Astrocyte (in vitro differentiated cells and primary cell): ENCODE measurements around the gene CENPL. TPM values are rescaled to one million over a fixed set of nuclear protein-coding genes. Genes with fewer than 3 reads are reported as not detected.
"Not testable (repeated sequence)": the region's sequence is repeated elsewhere in the genome, so short reads cannot be mapped to it uniquely, and the experiment has no call there.

Experiments
- DNase-seq: peaks from one replicate; pipeline ENCODE4 v3.0.0-alpha.2; 2010; ENCODE audit warnings: low read depth
- FAIRE-seq: peaks from 2 replicates; lab custom pipeline; 2011; peaks lifted over from hg19 to GRCh38; lab: Jason Lieb, UNC
- H2AFZ ChIP-seq: 2 replicates; pipeline ENCODE4 v1.6.0; 2012; ENCODE audit warnings: low read depth, low read length, inconsistent platforms
- H3K27ac ChIP-seq: 2 replicates; pipeline ENCODE4 v1.5.1; 2011; ENCODE audit warnings: low read depth, low read length, inconsistent platforms
- H3K27me3 ChIP-seq: 2 replicates; pipeline ENCODE4 v1.6.0; 2011; ENCODE audit warnings: low read length, inconsistent platforms; ENCODE audit not compliant: insufficient read depth
- H3K36me3 ChIP-seq: 2 replicates; pipeline ENCODE4 v1.5.1; 2011; ENCODE audit warnings: low read length, inconsistent platforms; ENCODE audit not compliant: insufficient read depth
- H3K4me1 ChIP-seq: 2 replicates; pipeline ENCODE4 v1.5.1; 2011; ENCODE audit warnings: low read length, inconsistent platforms; ENCODE audit not compliant: insufficient read depth
- H3K4me2 ChIP-seq: 2 replicates; pipeline ENCODE4 v1.6.0; 2012; ENCODE audit warnings: low read length, inconsistent platforms
- H3K4me3 ChIP-seq: 2 replicates; pipeline ENCODE4 v1.5.1; 2011; ENCODE audit warnings: low read depth, mild to moderate bottlenecking, low read length, inconsistent platforms; ENCODE audit not compliant: insufficient read depth
- H3K79me2 ChIP-seq: 2 replicates; pipeline ENCODE4 v1.6.0; 2012; ENCODE audit warnings: mild to moderate bottlenecking, low read length, inconsistent platforms; ENCODE audit not compliant: insufficient read depth
- H3K9ac ChIP-seq: 2 replicates; pipeline ENCODE4 v1.6.0; 2012; ENCODE audit warnings: mild to moderate bottlenecking, low read length, inconsistent platforms
- H3K9me3 ChIP-seq: 2 replicates; pipeline ENCODE4 v1.5.1; 2012; ENCODE audit warnings: low read depth, mild to moderate bottlenecking, low read length, inconsistent platforms; ENCODE audit not compliant: insufficient read depth
- H4K20me1 ChIP-seq: 2 replicates; pipeline ENCODE4 v1.6.0; 2012; ENCODE audit warnings: low read length, inconsistent platforms; ENCODE audit not compliant: insufficient read depth
- H3K27ac Mint-ChIP-seq: one replicate; pipeline ENCODE4 v1.8.0; 2021; ENCODE audit warnings: mild to moderate bottlenecking, mixed read lengths; ENCODE audit not compliant: unreplicated experiment
- H3K27me3 Mint-ChIP-seq: one replicate; pipeline ENCODE4 v1.8.0; 2021; ENCODE audit warnings: low read depth, mixed read lengths; ENCODE audit not compliant: unreplicated experiment
- H3K36me3 Mint-ChIP-seq: one replicate; pipeline ENCODE4 v1.8.0; 2021; ENCODE audit warnings: low read depth, mixed read lengths; ENCODE audit not compliant: unreplicated experiment
- H3K4me1 Mint-ChIP-seq: one replicate; pipeline ENCODE4 v1.8.0; 2021; ENCODE audit warnings: low read depth, mixed read lengths; ENCODE audit not compliant: unreplicated experiment
- H3K4me3 Mint-ChIP-seq: one replicate; pipeline ENCODE4 v1.8.0; 2021; ENCODE audit warnings: mild to moderate bottlenecking, moderate library complexity, mixed read lengths; ENCODE audit not compliant: unreplicated experiment
- H3K9me3 Mint-ChIP-seq: one replicate; pipeline ENCODE4 v1.8.0; 2021; ENCODE audit warnings: mild to moderate bottlenecking, mixed read lengths; ENCODE audit not compliant: unreplicated experiment
- EZH2 ChIP-seq: IDR thresholded peaks from 2 replicates; pipeline ENCODE4 v1.6.1; 2012; ENCODE audit warnings: mild to moderate bottlenecking, low read length, inconsistent platforms; ENCODE audit not compliant: insufficient read depth
- total RNA-seq: library from RNA; stranded (reverse); gene quantifications from 2 replicates; pipeline ENCODE4 v1.2.1, GENCODE V29; 2021
- TF ChIP-seq, protein P1 (sequence below): IDR thresholded peaks from 2 replicates; pipeline ENCODE4 v1.5.1; 2011; ENCODE audit warnings: low read depth, mild to moderate bottlenecking, inconsistent platforms, low read length, moderate library complexity; ENCODE audit not compliant: insufficient read depth

The CENPL gene
- total RNA-seq, 1 donor from 2014 or later = 7.9 TPM

DNA sequence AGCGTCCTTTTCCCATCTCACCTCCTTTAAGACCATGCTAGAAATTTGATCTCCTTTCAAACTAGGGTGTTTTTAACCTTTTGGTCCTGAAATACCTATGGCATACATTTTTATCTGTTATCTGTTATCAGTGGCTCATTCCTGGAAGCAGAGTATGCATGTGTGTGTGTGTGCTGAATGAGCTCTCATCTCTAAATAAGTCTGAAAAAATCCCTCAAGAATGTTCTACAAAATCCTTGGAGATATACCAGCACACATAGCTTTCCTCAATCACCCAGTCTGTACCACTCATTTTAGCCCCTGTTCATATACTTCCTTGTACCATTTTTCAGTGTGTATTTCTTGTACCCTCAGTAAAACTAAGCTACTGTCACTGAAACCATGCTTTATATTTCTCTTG, 6.2 kb downstream of the CENPL start:
- Histone ChIP-seq H3K27me3 (no peaks in the 10 kb centered on the region), H3K4me3 (no peak overlapping the region), H3K79me2 (peaks cover 85% of the 10 kb centered on the region), H3K27ac (no peak overlapping the region), H3K9ac (no peak overlapping the region), H3K9me3 (no peaks in the 10 kb centered on the region), H4K20me1 (no peaks in the 10 kb centered on the region), H3K4me2 (no peak overlapping the region), H2AFZ (no peak overlapping the region), H3K4me1 (no peaks in the 10 kb centered on the region), H3K36me3 (peaks cover 2% of the 10 kb centered on the region)
- no peak for FAIRE-seq
- H3K27me3 Mint-ChIP-seq = no peaks in the 10 kb centered on the region
- DNase-seq = no peak
- no peak overlapping the region for H3K4me3 Mint-ChIP-seq
- no peak overlapping the region for H3K27ac Mint-ChIP-seq
- TF ChIP-seq, protein P1, sequence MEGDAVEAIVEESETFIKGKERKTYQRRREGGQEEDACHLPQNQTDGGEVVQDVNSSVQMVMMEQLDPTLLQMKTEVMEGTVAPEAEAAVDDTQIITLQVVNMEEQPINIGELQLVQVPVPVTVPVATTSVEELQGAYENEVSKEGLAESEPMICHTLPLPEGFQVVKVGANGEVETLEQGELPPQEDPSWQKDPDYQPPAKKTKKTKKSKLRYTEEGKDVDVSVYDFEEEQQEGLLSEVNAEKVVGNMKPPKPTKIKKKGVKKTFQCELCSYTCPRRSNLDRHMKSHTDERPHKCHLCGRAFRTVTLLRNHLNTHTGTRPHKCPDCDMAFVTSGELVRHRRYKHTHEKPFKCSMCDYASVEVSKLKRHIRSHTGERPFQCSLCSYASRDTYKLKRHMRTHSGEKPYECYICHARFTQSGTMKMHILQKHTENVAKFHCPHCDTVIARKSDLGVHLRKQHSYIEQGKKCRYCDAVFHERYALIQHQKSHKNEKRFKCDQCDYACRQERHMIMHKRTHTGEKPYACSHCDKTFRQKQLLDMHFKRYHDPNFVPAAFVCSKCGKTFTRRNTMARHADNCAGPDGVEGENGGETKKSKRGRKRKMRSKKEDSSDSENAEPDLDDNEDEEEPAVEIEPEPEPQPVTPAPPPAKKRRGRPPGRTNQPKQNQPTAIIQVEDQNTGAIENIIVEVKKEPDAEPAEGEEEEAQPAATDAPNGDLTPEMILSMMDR = no peak
- TF ChIP-seq EZH2 = no peak
- peaks cover 5% of the 10 kb centered on the region for H3K36me3 Mint-ChIP-seq
- H3K4me1 Mint-ChIP-seq = peaks cover 4% of the 10 kb centered on the region
- peaks cover 6% of the 10 kb centered on the region for H3K9me3 Mint-ChIP-seq

DNA sequence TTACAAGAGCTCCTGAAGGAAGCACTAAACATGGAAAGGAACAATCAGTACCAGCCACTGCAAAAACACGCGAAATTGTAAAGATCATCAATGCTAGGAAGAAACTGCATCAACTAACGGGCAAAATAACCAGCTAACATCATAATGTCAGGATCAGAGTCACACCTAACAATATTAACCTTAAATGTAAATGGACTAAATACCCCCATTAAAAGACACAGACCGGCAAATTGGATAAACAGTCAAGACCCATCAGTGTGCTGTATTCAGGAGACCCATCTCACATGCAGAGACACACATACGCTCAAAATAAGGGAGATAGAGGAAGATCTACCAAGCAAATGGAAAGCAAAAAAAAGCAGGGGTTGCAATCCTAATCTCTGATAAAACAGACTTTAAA, 11.0 kb downstream of the CENPL start:
- not testable (repeated sequence) for H3K4me1 ChIP-seq, DNase-seq, H3K4me3 Mint-ChIP-seq, H3K9ac ChIP-seq, H3K36me3 ChIP-seq, FAIRE-seq, H3K27ac Mint-ChIP-seq, H3K9me3 ChIP-seq, H3K4me1 Mint-ChIP-seq, H3K9me3 Mint-ChIP-seq, H3K4me3 ChIP-seq, H3K27ac ChIP-seq, H2AFZ ChIP-seq, H3K27me3 ChIP-seq, H4K20me1 ChIP-seq, H3K27me3 Mint-ChIP-seq, H3K4me2 ChIP-seq, H3K36me3 Mint-ChIP-seq
- H3K79me2 ChIP-seq = peaks cover 61% of the 10 kb centered on the region

DNA sequence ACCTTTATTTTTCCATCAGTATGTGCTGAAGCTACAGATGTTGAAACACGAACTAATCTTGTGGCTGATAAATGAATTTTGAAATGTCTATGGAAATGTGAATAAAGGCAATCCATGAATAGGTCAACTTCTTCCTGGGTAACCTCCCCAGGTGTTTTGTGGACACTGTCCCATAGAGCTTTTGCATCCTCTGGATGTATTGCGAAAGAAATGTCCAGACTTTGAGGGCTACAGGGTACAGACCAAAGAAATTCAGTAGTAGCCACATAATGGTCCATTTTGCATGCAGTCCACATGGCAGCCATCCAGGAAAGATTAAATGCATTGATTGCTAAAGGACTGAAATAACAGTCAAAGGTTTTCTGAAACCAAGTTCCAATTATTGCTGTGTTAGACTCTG, 21.7 kb downstream of the CENPL start:
- H3K4me2 ChIP-seq = no peak overlapping the region
- DNase-seq = no peak
- H3K27me3 ChIP-seq = no peaks in the 10 kb centered on the region
- no peak overlapping the region for H3K27ac Mint-ChIP-seq
- no peak overlapping the region for H2AFZ ChIP-seq
- H3K79me2 ChIP-seq = no peaks in the 10 kb centered on the region
- no peaks in the 10 kb centered on the region for H3K9me3 ChIP-seq
- no peaks in the 10 kb centered on the region for H3K4me1 ChIP-seq
- H3K27ac ChIP-seq = no peak overlapping the region
- no peaks in the 10 kb centered on the region for H4K20me1 ChIP-seq
- TF ChIP-seq, protein P1 = no peak
- no peak for TF ChIP-seq EZH2
- H3K9ac ChIP-seq = no peak overlapping the region
- no peaks in the 10 kb centered on the region for H3K9me3 Mint-ChIP-seq
- H3K27me3 Mint-ChIP-seq = no peaks in the 10 kb centered on the region
- no peak overlapping the region for H3K4me3 ChIP-seq
- H3K4me3 Mint-ChIP-seq = no peak overlapping the region
- peaks cover 4% of the 10 kb centered on the region for H3K36me3 Mint-ChIP-seq
- no peak for FAIRE-seq
- peaks cover 26% of the 10 kb centered on the region for H3K36me3 ChIP-seq
- H3K4me1 Mint-ChIP-seq = peaks cover 4% of the 10 kb centered on the region

DNA sequence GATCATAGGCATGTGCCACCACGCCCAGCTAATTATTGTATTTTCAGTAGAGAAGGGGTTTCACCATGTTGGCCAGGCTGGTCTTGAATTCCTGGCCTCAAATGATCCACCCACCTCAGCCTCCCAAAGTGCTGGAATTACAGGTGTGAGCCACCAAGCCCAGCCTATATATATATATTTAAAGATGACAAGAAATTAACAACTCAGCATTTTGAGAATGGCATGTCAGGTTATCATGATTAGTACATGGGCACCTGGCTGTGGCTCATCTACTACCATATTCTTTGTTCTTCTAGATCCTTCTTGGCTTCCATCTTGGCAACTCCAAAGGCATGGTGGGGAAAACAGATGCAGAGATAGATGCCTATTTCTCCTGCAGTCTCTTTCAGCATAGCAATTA, 24.7 kb downstream of the CENPL start:
- H3K9ac ChIP-seq, FAIRE-seq, H3K27ac ChIP-seq, H2AFZ ChIP-seq, DNase-seq, H3K79me2 ChIP-seq, H4K20me1 ChIP-seq, H3K27me3 ChIP-seq, H3K27me3 Mint-ChIP-seq, H3K4me3 Mint-ChIP-seq, H3K27ac Mint-ChIP-seq, H3K9me3 ChIP-seq, H3K36me3 Mint-ChIP-seq, H3K9me3 Mint-ChIP-seq, H3K4me1 ChIP-seq, H3K4me3 ChIP-seq, H3K4me2 ChIP-seq, H3K4me1 Mint-ChIP-seq: not testable (repeated sequence)
- peaks cover 16% of the 10 kb centered on the region for H3K36me3 ChIP-seq
